Neutrophil (primary cell): Measurements from ENCODE around the gene MMP7.

Experiments
- H3K27ac ChIP-seq: fragments of 200-600 bp; sonication (generic); 2 replicates; pipeline ENCODE4 v1.5.1; 2016; ENCODE audit warnings: mild to moderate bottlenecking, moderate library complexity
- H3K27me3 ChIP-seq: fragments of 200-600 bp; sonication (generic); 2 replicates; pipeline ENCODE4 v1.6.0; 2016; ENCODE audit warnings: mild to moderate bottlenecking
- H3K36me3 ChIP-seq: fragments of 200-600 bp; sonication (generic); 2 replicates; pipeline ENCODE4 v1.5.1; 2017
- H3K4me1 ChIP-seq, 2 experiments: fragments of 200-600 bp in 1 of 2; sonication (generic) in 1 of 2; 1 replicate in 1 of 2; 2 replicates in 1 of 2; pipeline versions ENCODE4 v1.5.1 to v1.6.1; 2013 to 2016; ENCODE audit warnings: low read depth in 1 of 2, low read length in 1 of 2, mild to moderate bottlenecking in 1 of 2, moderate library complexity in 1 of 2; ENCODE audit not compliant: control insufficient read depth in 1 of 2, insufficient read depth in 1 of 2
- H3K4me3 ChIP-seq, 2 experiments: fragments of 200-600 bp in 1 of 2; sonication (generic) in 1 of 2; 1 replicate in 1 of 2; 2 replicates in 1 of 2; pipeline ENCODE4 v1.5.1; 2013 to 2016; ENCODE audit warnings: low read depth in 1 of 2, low read length in 1 of 2, mild to moderate bottlenecking in 1 of 2, moderate library complexity in 1 of 2
- H3K9me3 ChIP-seq: fragments of 200-600 bp; sonication (generic); 2 replicates; pipeline ENCODE4 v1.5.1; 2016
- TF ChIP-seq, protein P1 (sequence below): fragments of 200-600 bp; sonication (generic); IDR thresholded peaks from 2 replicates; pipeline ENCODE4 v1.5.1; 2016; ENCODE audit warnings: antibody characterized with exemption

MMP7 gene

DNA sequence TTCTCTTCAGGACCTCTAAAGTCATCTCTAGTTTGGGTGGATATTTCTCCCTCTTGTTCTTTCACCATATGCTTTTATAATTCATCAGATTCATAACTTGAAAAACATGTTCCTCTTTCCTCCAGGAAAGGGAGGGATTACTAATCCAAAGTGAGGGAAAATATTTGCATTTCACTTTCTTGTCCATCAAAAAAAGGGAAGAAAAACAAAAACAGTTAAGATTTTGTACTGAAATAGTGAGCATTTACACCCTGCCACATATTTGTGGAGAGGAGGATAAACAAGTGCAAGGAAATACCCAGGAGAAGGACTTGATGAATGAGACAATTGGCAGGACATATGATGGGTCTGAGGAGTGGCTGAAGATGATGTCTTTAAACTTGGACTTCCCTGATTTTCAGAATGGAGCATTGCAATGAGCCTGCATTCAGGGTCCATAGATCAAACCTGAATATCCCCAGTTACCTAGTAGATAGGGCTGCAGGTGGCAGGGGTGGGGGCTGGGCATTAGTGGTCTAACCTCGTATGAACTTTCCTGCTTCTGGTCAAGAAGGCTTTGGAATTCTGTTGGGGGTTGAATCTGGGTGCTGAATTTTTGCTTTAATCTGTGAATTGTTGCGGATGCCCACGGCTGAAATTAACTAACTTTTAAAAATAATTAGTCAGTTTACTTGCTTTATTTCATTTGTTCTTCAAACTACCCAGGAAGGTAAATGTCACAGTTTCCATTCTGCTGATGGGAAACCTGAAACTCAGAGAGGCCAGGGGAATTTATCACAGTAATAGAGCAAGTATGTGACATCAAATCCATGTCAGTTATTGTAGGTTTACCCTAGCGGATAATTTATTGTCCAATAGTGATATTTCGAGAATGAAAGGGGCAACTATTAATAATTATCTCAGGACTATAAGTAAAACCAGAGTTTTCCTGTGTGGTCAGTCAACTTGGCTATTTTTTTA, 41.1 kb downstream of the MMP7 start:
- TF ChIP-seq, protein P1, sequence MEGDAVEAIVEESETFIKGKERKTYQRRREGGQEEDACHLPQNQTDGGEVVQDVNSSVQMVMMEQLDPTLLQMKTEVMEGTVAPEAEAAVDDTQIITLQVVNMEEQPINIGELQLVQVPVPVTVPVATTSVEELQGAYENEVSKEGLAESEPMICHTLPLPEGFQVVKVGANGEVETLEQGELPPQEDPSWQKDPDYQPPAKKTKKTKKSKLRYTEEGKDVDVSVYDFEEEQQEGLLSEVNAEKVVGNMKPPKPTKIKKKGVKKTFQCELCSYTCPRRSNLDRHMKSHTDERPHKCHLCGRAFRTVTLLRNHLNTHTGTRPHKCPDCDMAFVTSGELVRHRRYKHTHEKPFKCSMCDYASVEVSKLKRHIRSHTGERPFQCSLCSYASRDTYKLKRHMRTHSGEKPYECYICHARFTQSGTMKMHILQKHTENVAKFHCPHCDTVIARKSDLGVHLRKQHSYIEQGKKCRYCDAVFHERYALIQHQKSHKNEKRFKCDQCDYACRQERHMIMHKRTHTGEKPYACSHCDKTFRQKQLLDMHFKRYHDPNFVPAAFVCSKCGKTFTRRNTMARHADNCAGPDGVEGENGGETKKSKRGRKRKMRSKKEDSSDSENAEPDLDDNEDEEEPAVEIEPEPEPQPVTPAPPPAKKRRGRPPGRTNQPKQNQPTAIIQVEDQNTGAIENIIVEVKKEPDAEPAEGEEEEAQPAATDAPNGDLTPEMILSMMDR, result no peak
- Histone ChIP-seq H3K4me1 (peaks cover 7 to 8% of the 10 kb centered on the region in 2 experiments), H3K9me3 (no peaks in the 10 kb centered on the region), H3K27ac (no peak overlapping the region), H3K4me3 (no peak overlapping the region), H3K36me3 (no peaks in the 10 kb centered on the region), H3K27me3 (no peaks in the 10 kb centered on the region)

DNA sequence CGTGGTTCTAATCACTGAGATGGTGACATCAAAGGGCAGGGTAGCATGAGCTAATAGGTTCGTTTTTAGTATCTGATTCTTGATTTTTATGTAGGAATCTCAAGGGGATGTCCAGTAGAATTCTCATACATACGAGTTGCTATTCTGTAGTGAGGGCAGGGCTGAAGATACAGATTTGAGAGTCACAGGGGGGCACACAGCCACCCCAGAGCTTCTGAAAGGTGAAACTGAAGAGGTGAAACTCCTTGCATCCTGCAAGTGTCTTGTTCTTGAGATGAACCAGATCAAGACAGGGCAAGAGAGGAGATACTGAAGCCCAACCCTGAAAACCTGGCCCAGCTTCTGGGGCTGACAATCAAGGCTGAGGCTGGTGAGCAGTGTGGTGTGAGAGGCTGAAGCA, 42.3 kb downstream of the MMP7 start:
- H3K27me3 ChIP-seq, result no peaks in the 10 kb centered on the region
- H3K4me1 ChIP-seq, result peaks cover 7 to 8% of the 10 kb centered on the region in 2 experiments
- TF ChIP-seq, protein P1, result no peak
- H3K4me3 ChIP-seq, result no peak overlapping the region
- no peaks in the 10 kb centered on the region for H3K36me3 ChIP-seq
- H3K27ac ChIP-seq, result no peak overlapping the region
- no peaks in the 10 kb centered on the region for H3K9me3 ChIP-seq

- TF ChIP-seq, protein P1, result no peak
- no peaks in the 10 kb centered on the region for H3K9me3 ChIP-seq
- H3K27me3 ChIP-seq, result no peaks in the 10 kb centered on the region
- H3K27ac ChIP-seq, result no peak overlapping the region
- peaks cover 7 to 8% of the 10 kb centered on the region in 2 experiments for H3K4me1 ChIP-seq
- no peaks in the 10 kb centered on the region for H3K36me3 ChIP-seq
- no peak overlapping the region for H3K4me3 ChIP-seq
Observed at GRCh38 chr11:102487214-102487613, 43.3 kb downstream of the MMP7 start.

DNA sequence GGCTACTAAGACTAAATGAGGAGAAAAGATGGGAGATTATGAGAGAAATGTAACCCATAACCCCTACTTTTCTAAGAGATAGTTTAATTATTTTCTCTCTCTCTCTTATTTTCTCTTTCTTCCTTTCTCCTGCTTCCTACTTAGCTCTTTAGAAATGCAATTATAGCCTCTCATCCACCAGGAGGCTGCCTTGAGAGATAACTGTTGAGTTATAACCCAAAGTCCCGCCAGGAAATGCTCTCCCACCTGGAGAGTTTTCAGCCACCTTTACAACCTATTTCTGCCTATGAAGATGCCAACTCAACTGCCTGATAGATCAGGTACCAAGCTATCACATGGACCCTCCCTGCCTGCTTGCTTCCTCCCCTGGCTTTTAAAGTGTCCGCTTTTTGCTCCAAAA, 44.0 kb downstream of the MMP7 start:
- no peak overlapping the region for H3K27ac ChIP-seq
- TF ChIP-seq, protein P1, result no peak
- H3K9me3 ChIP-seq, result no peaks in the 10 kb centered on the region
- no peaks in the 10 kb centered on the region for H3K27me3 ChIP-seq
- no peak overlapping the region for H3K4me3 ChIP-seq
- H3K4me1 ChIP-seq, result peaks cover 7 to 8% of the 10 kb centered on the region in 2 experiments
- H3K36me3 ChIP-seq, result no peaks in the 10 kb centered on the region

DNA sequence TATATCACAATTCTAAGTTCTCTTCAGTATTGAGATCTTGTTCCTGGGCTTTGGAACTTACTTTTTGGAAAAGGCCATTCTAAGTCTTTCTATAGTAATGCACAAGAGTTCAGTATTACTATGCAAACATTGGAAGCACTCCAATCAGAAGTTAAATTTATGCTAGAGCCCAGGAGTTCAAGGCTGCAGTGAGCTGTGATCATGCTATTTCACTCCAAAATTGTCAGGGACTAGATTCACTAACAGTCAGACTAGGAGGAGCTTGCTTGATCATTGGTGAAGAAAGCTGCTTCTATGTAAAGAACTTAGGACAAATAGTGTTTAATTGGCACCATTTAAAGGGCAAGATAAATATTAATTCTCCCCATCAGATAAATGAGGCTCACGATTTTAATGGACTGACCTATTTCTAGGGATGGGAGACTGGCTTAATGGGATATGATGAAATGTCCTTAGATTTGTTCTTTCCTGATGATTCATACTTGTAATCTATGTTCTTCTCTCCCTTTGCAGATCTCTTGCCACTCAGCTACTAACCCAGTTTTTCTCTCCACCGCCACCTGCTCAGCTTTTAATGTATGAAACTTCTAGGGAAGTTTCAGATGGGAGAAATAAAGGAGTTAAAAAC, 45.3 kb downstream of the MMP7 start:
- Histone ChIP-seq H3K4me3 (no peak overlapping the region), H3K27ac (no peak overlapping the region), H3K27me3 (no peaks in the 10 kb centered on the region), H3K36me3 (no peaks in the 10 kb centered on the region), H3K9me3 (no peaks in the 10 kb centered on the region), H3K4me1 (peaks cover 7 to 8% of the 10 kb centered on the region in 2 experiments)
- TF ChIP-seq, protein P1, result no peak
